GM19193 (cell line): ENCODE data around the gene PSMB3.
A peak's percentile ranks its signal among the peaks of the same experiment; 100 is the strongest.

Experiments
- POLR2A ChIP-seq: IDR thresholded peaks from 4 replicates; pipeline ENCODE4 v1.6.1; 2011; ENCODE audit not compliant: insufficient read depth, insufficient read length; ENCODE audit errors: extremely low read depth

The PSMB3 gene

GRCh38 chr17:38710985-38711384 is 41.6 kb upstream of the PSMB3 start:
- TF ChIP-seq POLR2A, result no peak

- no peak for TF ChIP-seq POLR2A
Observed at GRCh38 chr17:38711792-38712571, 40.6 kb upstream of the PSMB3 start.

GRCh38 chr17:38712593-38712992 is 39.9 kb upstream of the PSMB3 start:
- no peak for TF ChIP-seq POLR2A

- TF ChIP-seq POLR2A, result no peak
Observed at GRCh38 chr17:38713456-38714075, 39.0 kb upstream of the PSMB3 start.

- peak; percentile 27 for TF ChIP-seq POLR2A
Observed at GRCh38 chr17:38715216-38715943, 37.2 kb upstream of the PSMB3 start.

GRCh38 chr17:38716368-38717005 is 36.1 kb upstream of the PSMB3 start:
- no peak for TF ChIP-seq POLR2A

- TF ChIP-seq POLR2A, result no peak
Observed at GRCh38 chr17:38717139-38717745, 35.3 kb upstream of the PSMB3 start.

- TF ChIP-seq POLR2A, result no peak
Observed at GRCh38 chr17:38719289-38719942, 33.1 kb upstream of the PSMB3 start.

- TF ChIP-seq POLR2A, result no peak
Observed at GRCh38 chr17:38719943-38720641, 32.4 kb upstream of the PSMB3 start.

- TF ChIP-seq POLR2A, result no peak
Observed at GRCh38 chr17:38720941-38721340, 31.6 kb upstream of the PSMB3 start.

- TF ChIP-seq POLR2A, result no peak
Observed at GRCh38 chr17:38721802-38722201, 30.7 kb upstream of the PSMB3 start.

- TF ChIP-seq POLR2A, result no peak
Observed at GRCh38 chr17:38724337-38724988, 28.1 kb upstream of the PSMB3 start.

GRCh38 chr17:38725066-38725465 is 27.5 kb upstream of the PSMB3 start:
- TF ChIP-seq POLR2A, result no peak
